Activated CD4-positive, alpha-beta memory T cell treated with anti-CD3 and anti-CD28 coated beads, Interleukin-2, amount 10 ng/mL, durations not matched to agents 7 days and 5 days (primary cell): ENCODE results near the gene COL1A2. TPM values are rescaled to one million over a fixed set of nuclear protein-coding genes. Genes with fewer than 3 reads are reported as not detected.

Experiments used
- CTCF ChIA-PET: fragments of 350-600 bp; sonication (Branson Sonifier 250); formaldehyde crosslinking; loops from one replicate; lab custom pipeline; 2021; ENCODE audit warnings: antibody characterized with exemption, inconsistent platforms; lab: Charles Lee
- POLR2A ChIA-PET: fragments of 350-600 bp; sonication (Branson Sonifier 250); formaldehyde crosslinking; loops from one replicate; lab custom pipeline; 2021; ENCODE audit warnings: antibody characterized with exemption; lab: Charles Lee
- DNase-seq: peaks from one replicate; pipeline ENCODE4 v3.0.0-alpha.2; 2020
- H3K27ac Mint-ChIP-seq: one replicate; pipeline ENCODE4 v1.8.0; 2021; ENCODE audit warnings: mild to moderate bottlenecking, mixed read lengths
- H3K27me3 Mint-ChIP-seq: one replicate; pipeline ENCODE4 v1.8.0; 2021; ENCODE audit warnings: mixed read lengths
- H3K36me3 Mint-ChIP-seq: one replicate; pipeline ENCODE4 v1.8.0; 2021; ENCODE audit warnings: low read depth, mixed read lengths
- H3K4me1 Mint-ChIP-seq: one replicate; pipeline ENCODE4 v1.8.0; 2021; ENCODE audit warnings: mixed read lengths
- H3K4me3 Mint-ChIP-seq: one replicate; pipeline ENCODE4 v1.8.0; 2021; ENCODE audit warnings: mild to moderate bottlenecking, mixed read lengths
- H3K9me3 Mint-ChIP-seq: one replicate; pipeline ENCODE4 v1.8.0; 2021; ENCODE audit warnings: mixed read lengths
- total RNA-seq, 2 experiments: library from RNA; stranded (reverse); gene quantifications; one replicate each; pipeline ENCODE4 v1.2.3, GENCODE V29; 2021

Gene COL1A2
- total RNA-seq, 2 experiments from 2014 or later = 0.08 TPM; not detected in 1

- no peaks in the 10 kb centered on the region for H3K36me3 Mint-ChIP-seq
- no peaks in the 10 kb centered on the region for H3K4me1 Mint-ChIP-seq
- ChIA-PET POLR2A (no interaction called here), CTCF (interaction anchor here (3.1 to 3.8 kb wide), 2 partner anchors 205 to 1025 kb away, joined by 17 to 24 read pairs; partner anchors contain the start of gene SGCE)
- DNase-seq = no peak
- no peaks in the 10 kb centered on the region for H3K9me3 Mint-ChIP-seq
- no peak overlapping the region for H3K27ac Mint-ChIP-seq
- peaks cover 5% of the 10 kb centered on the region for H3K27me3 Mint-ChIP-seq
- no peak overlapping the region for H3K4me3 Mint-ChIP-seq
Measured at GRCh38 chr7:94451187-94451586, 56.5 kb downstream of the COL1A2 start.

- Mint-ChIP-seq H3K27ac (no peak overlapping the region), H3K4me1 (no peaks in the 10 kb centered on the region), H3K36me3 (no peaks in the 10 kb centered on the region), H3K4me3 (no peak overlapping the region), H3K27me3 (peaks cover 3% of the 10 kb centered on the region), H3K9me3 (no peaks in the 10 kb centered on the region)
- ChIA-PET POLR2A (no interaction called here), CTCF (no interaction called here)
- DNase-seq = no peak
Measured at GRCh38 chr7:94452239-94452638, 57.5 kb downstream of the COL1A2 start.

- CTCF ChIA-PET = no interaction called here
- POLR2A ChIA-PET = no interaction called here
- no peak overlapping the region for H3K4me3 Mint-ChIP-seq
- no peak for DNase-seq
- H3K4me1 Mint-ChIP-seq = no peaks in the 10 kb centered on the region
- H3K9me3 Mint-ChIP-seq = no peaks in the 10 kb centered on the region
- H3K27me3 Mint-ChIP-seq = peaks cover 3% of the 10 kb centered on the region
- H3K36me3 Mint-ChIP-seq = no peaks in the 10 kb centered on the region
- no peak overlapping the region for H3K27ac Mint-ChIP-seq
Measured at GRCh38 chr7:94453898-94454297, 59.2 kb downstream of the COL1A2 start.

- Mint-ChIP-seq H3K9me3 (no peaks in the 10 kb centered on the region), H3K4me1 (no peaks in the 10 kb centered on the region)
- POLR2A ChIA-PET = no interaction called here
Measured at GRCh38 chr7:94458041-94458440, 63.3 kb downstream of the COL1A2 start.

GRCh38 chr7:94466516-94466915, 71.8 kb downstream of the COL1A2 start:
- H3K4me1 Mint-ChIP-seq = no peaks in the 10 kb centered on the region
- ChIA-PET CTCF (no interaction called here), POLR2A (no interaction called here)
- no peaks in the 10 kb centered on the region for H3K9me3 Mint-ChIP-seq
- no peak overlapping the region for H3K27ac Mint-ChIP-seq
- no peak for DNase-seq
- H3K27me3 Mint-ChIP-seq = peaks cover 3% of the 10 kb centered on the region
- no peaks in the 10 kb centered on the region for H3K36me3 Mint-ChIP-seq
- no peak overlapping the region for H3K4me3 Mint-ChIP-seq

More at GRCh38 chr7:94458041-94458440, 63.3 kb downstream of the COL1A2 start:
- no peaks in the 10 kb centered on the region for H3K27me3 Mint-ChIP-seq
- H3K36me3 Mint-ChIP-seq = no peaks in the 10 kb centered on the region
- no peak overlapping the region for H3K27ac Mint-ChIP-seq
- H3K4me3 Mint-ChIP-seq = no peak overlapping the region
- CTCF ChIA-PET = interaction anchor here (1.4 kb wide), 1 partner anchor 9 kb away, joined by 4 read pairs; no protein-coding TSS in a partner anchor
- DNase-seq = no peak

GRCh38 chr7:94471604-94472003, 76.9 kb downstream of the COL1A2 start:
- no peak for DNase-seq
- no peaks in the 10 kb centered on the region for H3K4me1 Mint-ChIP-seq
- no peaks in the 10 kb centered on the region for H3K36me3 Mint-ChIP-seq
- CTCF ChIA-PET = no interaction called here
- H3K9me3 Mint-ChIP-seq = no peaks in the 10 kb centered on the region
- peaks cover 23% of the 10 kb centered on the region for H3K27me3 Mint-ChIP-seq
- POLR2A ChIA-PET = no interaction called here
- H3K27ac Mint-ChIP-seq = no peak overlapping the region
- no peak overlapping the region for H3K4me3 Mint-ChIP-seq

- Mint-ChIP-seq H3K27me3 (peaks cover 24% of the 10 kb centered on the region), H3K4me3 (no peak overlapping the region), H3K36me3 (no peaks in the 10 kb centered on the region), H3K4me1 (no peaks in the 10 kb centered on the region), H3K27ac (no peak overlapping the region), H3K9me3 (no peaks in the 10 kb centered on the region)
- POLR2A ChIA-PET = no interaction called here
- DNase-seq = no peak
- CTCF ChIA-PET = no interaction called here
Measured at GRCh38 chr7:94472608-94473007, 77.9 kb downstream of the COL1A2 start.

GRCh38 chr7:94476251-94476840, 81.7 kb downstream of the COL1A2 start:
- Mint-ChIP-seq H3K4me3 (no peak overlapping the region), H3K9me3 (no peaks in the 10 kb centered on the region)
- CTCF ChIA-PET = no interaction called here

GRCh38 chr7:94477878-94478277, 83.2 kb downstream of the COL1A2 start:
- Mint-ChIP-seq H3K36me3 (no peaks in the 10 kb centered on the region), H3K27me3 (peaks cover 34% of the 10 kb centered on the region), H3K9me3 (no peaks in the 10 kb centered on the region), H3K4me1 (no peaks in the 10 kb centered on the region), H3K27ac (no peak overlapping the region), H3K4me3 (no peak overlapping the region)
- DNase-seq = no peak
- POLR2A ChIA-PET = no interaction called here
- CTCF ChIA-PET = no interaction called here

More at GRCh38 chr7:94476251-94476840, 81.7 kb downstream of the COL1A2 start:
- POLR2A ChIA-PET = no interaction called here
- DNase-seq = no peak
- H3K36me3 Mint-ChIP-seq = no peaks in the 10 kb centered on the region
- no peaks in the 10 kb centered on the region for H3K4me1 Mint-ChIP-seq
- H3K27ac Mint-ChIP-seq = no peak overlapping the region
- H3K27me3 Mint-ChIP-seq = peaks cover 34% of the 10 kb centered on the region

GRCh38 chr7:94478648-94479214, 84.0 kb downstream of the COL1A2 start:
- H3K4me3 Mint-ChIP-seq = no peak overlapping the region
- no peaks in the 10 kb centered on the region for H3K36me3 Mint-ChIP-seq
- no peak for DNase-seq
- H3K27ac Mint-ChIP-seq = no peak overlapping the region
- H3K4me1 Mint-ChIP-seq = no peaks in the 10 kb centered on the region
- H3K27me3 Mint-ChIP-seq = peaks cover 31% of the 10 kb centered on the region
- ChIA-PET CTCF (no interaction called here), POLR2A (interaction anchor here (0.7 kb wide), 1 partner anchor 27 kb away, joined by 3 read pairs; no protein-coding TSS in a partner anchor)
- H3K9me3 Mint-ChIP-seq = no peaks in the 10 kb centered on the region

Other genes with a start within 250 kb of the COL1A2 start
- gene CASD1, start 114.9 kb downstream of the COL1A2 start, total RNA-seq = 10 to 100 TPM in 1 of 2 experiments, 1 to 10 TPM in 1; 9.6 to 13.0 TPM